Panc1 (cell line): ENCODE data around the gene PPT2. TPM values are rescaled to one million over a fixed set of nuclear protein-coding genes. Genes with fewer than 3 reads are reported as not detected.

Experiments used
- ATAC-seq: fragments of 200-7000 bp; cut with Tn5 transposase; 2 replicates; pipeline ENCODE4 v1.9.1; 2020; ENCODE audit warnings: mild to moderate bottlenecking, moderate library complexity
- BruUV-seq: library from RNA; stranded (reverse); fragments of 400-500 nt; replicated peaks from 2 replicates; lab custom pipeline; 2021; lab: Mats Ljungman, UMichigan
- CTCF ChIA-PET: fragments of 300-600 bp; sonication (Branson Sonifier 250); formaldehyde crosslinking; loops from one replicate; lab custom pipeline; 2022; ENCODE audit warnings: antibody characterized with exemption; lab: Charles Lee
- POLR2A ChIA-PET: fragments of 300-600 bp; sonication (Branson Sonifier 250); formaldehyde crosslinking; loops from one replicate; lab custom pipeline; 2022; ENCODE audit warnings: antibody characterized with exemption; lab: Charles Lee
- DNase-seq: peaks from one replicate; pipeline ENCODE4 v3.0.0-alpha.2; 2010; ENCODE audit warnings: low read depth, low spot score
- H3K27ac ChIP-seq: 2 replicates; pipeline ENCODE4 v1.5.1; 2011; ENCODE audit warnings: mild to moderate bottlenecking, low read length, inconsistent platforms
- H3K27me3 ChIP-seq: fragments of 200-500 bp; sonication (Bioruptor generic); 2 replicates; pipeline ENCODE4 v1.6.0; 2014; ENCODE audit warnings: low read length, inconsistent platforms; ENCODE audit not compliant: control insufficient read depth, insufficient read depth
- H3K36me3 ChIP-seq: fragments of 200-500 bp; sonication (Bioruptor generic); 2 replicates; pipeline ENCODE4 v1.5.1; 2014; ENCODE audit warnings: inconsistent platforms, mild to moderate bottlenecking, low read length, moderate library complexity; ENCODE audit not compliant: control insufficient read depth, insufficient read depth
- H3K4me1 ChIP-seq: 2 replicates; pipeline ENCODE4 v1.5.1; 2011; ENCODE audit warnings: inconsistent platforms, mild to moderate bottlenecking, low read length, moderate library complexity; ENCODE audit not compliant: control insufficient read depth, insufficient read depth
- H3K4me3 ChIP-seq, 2 experiments: 2 replicates each; pipeline ENCODE4 v1.5.1; 2011 to 2012; ENCODE audit warnings: low read depth in 2 of 2, low read length in 2 of 2, mild to moderate bottlenecking in 2 of 2, inconsistent platforms in 1 of 2, moderate library complexity in 1 of 2
- H3K9me3 ChIP-seq: fragments of 200-500 bp; sonication (Bioruptor generic); 2 replicates; pipeline ENCODE4 v1.5.1; 2014; ENCODE audit warnings: low read depth, mild to moderate bottlenecking, inconsistent platforms, low read length, moderate library complexity; ENCODE audit not compliant: control insufficient read depth, insufficient read depth
- POLR2AphosphoS5 ChIP-seq: IDR thresholded peaks from 2 replicates; pipeline ENCODE4 v1.6.1; 2012; ENCODE audit warnings: mild to moderate bottlenecking, low read depth, low read length, moderate library complexity
- SIN3A ChIP-seq: IDR thresholded peaks from 2 replicates; pipeline ENCODE4 v1.6.1; 2012; ENCODE audit warnings: low read depth, mild to moderate bottlenecking, low read length, moderate library complexity, borderline replicate concordance; ENCODE audit not compliant: insufficient read depth
- TCF7L2 ChIP-seq: IDR thresholded peaks from 2 replicates; pipeline ENCODE4 v1.6.1; 2011; ENCODE audit warnings: mild to moderate bottlenecking, low read depth, low read length, inconsistent platforms
- in situ Hi-C: cut with HindIII; loops from 2 replicates; pipeline ENCODE4 v1.10.0; 2016; ENCODE audit warnings: low sequenced_read_pairs, low pct_unique_long_range_greater_than_20kb
- intact Hi-C: fragments of 100-400 bp; cut with micrococcal nuclease; formaldehyde crosslinking; loops from one replicate; pipeline ENCODE4 v1.10.0; 2022; ENCODE audit not compliant: unreplicated experiment
- total RNA-seq: library from RNA; stranded (reverse); gene quantifications from one replicate; pipeline ENCODE4 v1.2.1, GENCODE V29; 2021; ENCODE audit not compliant: unreplicated experiment
- TF ChIP-seq, protein P1 (sequence below), 2 experiments: IDR thresholded peaks; 2 replicates each; pipeline ENCODE4 v1.6.1; 2011 to 2012; ENCODE audit warnings: low read depth in 2 of 2, control low read depth in 1 of 2, low read length in 1 of 2, mild to moderate bottlenecking in 1 of 2, moderate library complexity in 1 of 2; ENCODE audit not compliant: insufficient read depth in 1 of 2
- TF ChIP-seq, protein P2 (sequence below): fragments of 450-650 bp; IDR thresholded peaks from 2 replicates; pipeline ENCODE4 v1.5.1; 2017; ENCODE audit warnings: mild to moderate bottlenecking

Gene PPT2
- total RNA-seq, 1 experiment from 2014 or later: 20.1 TPM

DNA sequence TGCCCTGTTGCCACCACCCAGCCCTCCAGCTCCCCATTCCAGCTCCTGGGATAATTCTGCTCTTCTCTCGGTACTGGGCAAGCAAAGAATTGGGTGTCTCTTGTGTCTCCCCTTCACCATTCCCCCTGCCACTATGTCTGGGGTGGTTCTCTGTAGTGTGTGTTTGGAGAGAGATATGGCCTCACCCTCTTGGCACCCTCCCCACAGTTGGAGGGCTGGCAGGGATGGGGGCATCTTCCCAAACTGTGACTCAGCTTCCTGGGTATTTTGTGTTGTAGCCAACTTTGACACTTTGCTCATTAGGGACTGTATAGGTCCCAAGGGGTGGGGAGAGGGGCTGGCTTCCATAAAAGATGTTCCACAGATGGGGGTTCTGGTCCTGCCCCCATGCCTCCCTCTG, 46.5 kb upstream of the PPT2 start:
- H3K9me3 ChIP-seq: no peaks in the 10 kb centered on the region
- ChIA-PET CTCF (no interaction called here), POLR2A (no interaction called here)
- H3K4me3 ChIP-seq: no peak overlapping the region
- intact Hi-C loops: no loop called here
- peaks cover 6% of the 10 kb centered on the region; the same call in 1 of the 2 replicates for H3K27me3 ChIP-seq
- BruUV-seq: no TSS peak
- DNase-seq: no peak
- H3K4me1 ChIP-seq: peaks cover 4% of the 10 kb centered on the region; the same call in 1 of the 2 replicates
- in situ Hi-C loops: no loop called here
- ATAC-seq: no peak
- TF ChIP-seq, protein P1, sequence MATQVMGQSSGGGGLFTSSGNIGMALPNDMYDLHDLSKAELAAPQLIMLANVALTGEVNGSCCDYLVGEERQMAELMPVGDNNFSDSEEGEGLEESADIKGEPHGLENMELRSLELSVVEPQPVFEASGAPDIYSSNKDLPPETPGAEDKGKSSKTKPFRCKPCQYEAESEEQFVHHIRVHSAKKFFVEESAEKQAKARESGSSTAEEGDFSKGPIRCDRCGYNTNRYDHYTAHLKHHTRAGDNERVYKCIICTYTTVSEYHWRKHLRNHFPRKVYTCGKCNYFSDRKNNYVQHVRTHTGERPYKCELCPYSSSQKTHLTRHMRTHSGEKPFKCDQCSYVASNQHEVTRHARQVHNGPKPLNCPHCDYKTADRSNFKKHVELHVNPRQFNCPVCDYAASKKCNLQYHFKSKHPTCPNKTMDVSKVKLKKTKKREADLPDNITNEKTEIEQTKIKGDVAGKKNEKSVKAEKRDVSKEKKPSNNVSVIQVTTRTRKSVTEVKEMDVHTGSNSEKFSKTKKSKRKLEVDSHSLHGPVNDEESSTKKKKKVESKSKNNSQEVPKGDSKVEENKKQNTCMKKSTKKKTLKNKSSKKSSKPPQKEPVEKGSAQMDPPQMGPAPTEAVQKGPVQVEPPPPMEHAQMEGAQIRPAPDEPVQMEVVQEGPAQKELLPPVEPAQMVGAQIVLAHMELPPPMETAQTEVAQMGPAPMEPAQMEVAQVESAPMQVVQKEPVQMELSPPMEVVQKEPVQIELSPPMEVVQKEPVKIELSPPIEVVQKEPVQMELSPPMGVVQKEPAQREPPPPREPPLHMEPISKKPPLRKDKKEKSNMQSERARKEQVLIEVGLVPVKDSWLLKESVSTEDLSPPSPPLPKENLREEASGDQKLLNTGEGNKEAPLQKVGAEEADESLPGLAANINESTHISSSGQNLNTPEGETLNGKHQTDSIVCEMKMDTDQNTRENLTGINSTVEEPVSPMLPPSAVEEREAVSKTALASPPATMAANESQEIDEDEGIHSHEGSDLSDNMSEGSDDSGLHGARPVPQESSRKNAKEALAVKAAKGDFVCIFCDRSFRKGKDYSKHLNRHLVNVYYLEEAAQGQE (IDR thresholded peaks at IDR 0.05; ENCODE audit: insufficient read depth in 1 of 2, low read depth in 2 of 2, low read length in 1 of 2): no peak
- TF ChIP-seq SIN3A (no peak), TCF7L2 (no peak), POLR2AphosphoS5 (no peak)
- TF ChIP-seq, protein P2, sequence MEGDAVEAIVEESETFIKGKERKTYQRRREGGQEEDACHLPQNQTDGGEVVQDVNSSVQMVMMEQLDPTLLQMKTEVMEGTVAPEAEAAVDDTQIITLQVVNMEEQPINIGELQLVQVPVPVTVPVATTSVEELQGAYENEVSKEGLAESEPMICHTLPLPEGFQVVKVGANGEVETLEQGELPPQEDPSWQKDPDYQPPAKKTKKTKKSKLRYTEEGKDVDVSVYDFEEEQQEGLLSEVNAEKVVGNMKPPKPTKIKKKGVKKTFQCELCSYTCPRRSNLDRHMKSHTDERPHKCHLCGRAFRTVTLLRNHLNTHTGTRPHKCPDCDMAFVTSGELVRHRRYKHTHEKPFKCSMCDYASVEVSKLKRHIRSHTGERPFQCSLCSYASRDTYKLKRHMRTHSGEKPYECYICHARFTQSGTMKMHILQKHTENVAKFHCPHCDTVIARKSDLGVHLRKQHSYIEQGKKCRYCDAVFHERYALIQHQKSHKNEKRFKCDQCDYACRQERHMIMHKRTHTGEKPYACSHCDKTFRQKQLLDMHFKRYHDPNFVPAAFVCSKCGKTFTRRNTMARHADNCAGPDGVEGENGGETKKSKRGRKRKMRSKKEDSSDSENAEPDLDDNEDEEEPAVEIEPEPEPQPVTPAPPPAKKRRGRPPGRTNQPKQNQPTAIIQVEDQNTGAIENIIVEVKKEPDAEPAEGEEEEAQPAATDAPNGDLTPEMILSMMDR: no peak
- no peaks in the 10 kb centered on the region for H3K36me3 ChIP-seq
- H3K27ac ChIP-seq: no peak overlapping the region

DNA sequence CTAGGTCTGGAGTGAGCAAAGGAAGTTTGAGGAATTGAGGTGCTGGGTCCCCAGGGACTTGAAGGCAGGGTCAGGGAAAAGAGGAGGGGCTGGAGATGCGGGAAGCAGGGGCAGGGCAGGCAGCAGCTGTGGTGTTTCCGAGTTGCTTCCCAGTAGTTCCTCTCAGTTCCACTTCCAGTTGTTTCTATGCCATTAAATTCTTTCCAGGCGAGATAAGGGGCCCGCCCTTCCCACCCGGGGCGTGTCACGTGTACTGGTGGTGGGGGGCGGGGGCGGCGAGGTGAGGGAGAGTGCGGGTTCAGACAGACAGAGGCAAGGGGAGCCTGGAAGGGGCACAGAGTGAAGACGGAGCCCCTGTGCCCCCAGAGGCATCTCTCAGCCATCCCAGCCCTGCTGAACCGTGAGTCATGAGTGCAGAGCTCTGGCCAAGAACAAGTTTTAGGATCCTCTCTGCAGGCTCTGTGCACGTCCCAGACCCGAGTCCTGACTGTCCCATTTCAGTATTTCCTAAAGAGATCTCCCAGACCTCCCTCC, 45.8 kb upstream of the PPT2 start:
- ChIA-PET CTCF (no interaction called here), POLR2A (no interaction called here)
- Histone ChIP-seq H3K4me3 (no peak overlapping the region), H3K27ac (no peak overlapping the region), H3K36me3 (no peaks in the 10 kb centered on the region), H3K9me3 (no peaks in the 10 kb centered on the region), H3K27me3 (peaks cover 6% of the 10 kb centered on the region; the same call in 1 of the 2 replicates), H3K4me1 (peaks cover 4% of the 10 kb centered on the region; the same call in 1 of the 2 replicates)
- TF ChIP-seq SIN3A (no peak), TCF7L2 (no peak), POLR2AphosphoS5 (no peak)
- ATAC-seq (peak; percentile 66), DNase-seq (no peak)
- no TSS peak for BruUV-seq
- intact Hi-C loops (no loop called here), in situ Hi-C loops (no loop called here)

DNA sequence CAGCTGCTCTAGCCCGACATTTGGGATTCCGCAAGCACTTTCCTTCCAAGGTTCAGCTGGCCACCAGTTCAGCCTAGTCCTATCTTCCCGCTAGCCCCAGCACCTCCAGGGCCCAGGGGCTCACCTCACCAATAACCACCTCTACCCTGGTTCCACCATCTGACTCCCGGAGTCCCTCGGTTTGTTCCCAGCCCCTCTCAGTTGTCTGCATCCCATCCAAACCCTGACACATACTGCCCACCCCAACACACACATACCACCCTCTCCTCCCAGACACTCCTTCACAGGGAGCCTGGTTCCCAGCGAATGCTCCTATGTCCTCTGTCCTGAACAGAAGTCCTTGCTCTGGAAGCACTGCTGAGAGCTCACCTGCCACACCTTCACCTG, 45.2 kb upstream of the PPT2 start:
- H3K4me1 ChIP-seq: peaks cover 4% of the 10 kb centered on the region; the same call in 1 of the 2 replicates
- ChIA-PET POLR2A (no interaction called here), CTCF (interaction anchor here (0.6 kb wide), 1 partner anchor 1006 kb away, joined by 4 read pairs; no protein-coding TSS in a partner anchor)
- no TSS peak for BruUV-seq
- in situ Hi-C loops: no loop called here
- H3K9me3 ChIP-seq: no peaks in the 10 kb centered on the region
- H3K27ac ChIP-seq: no peak overlapping the region
- no peak for DNase-seq
- intact Hi-C loops: no loop called here
- H3K36me3 ChIP-seq: no peaks in the 10 kb centered on the region
- H3K27me3 ChIP-seq: peaks cover 6% of the 10 kb centered on the region; the same call in 1 of the 2 replicates
- no peak for TF ChIP-seq TCF7L2
- TF ChIP-seq, protein P1 (IDR thresholded peaks at IDR 0.05; ENCODE audit: insufficient read depth in 1 of 2, low read depth in 2 of 2, low read length in 1 of 2): no peak
- TF ChIP-seq, protein P2: no peak
- no peak for TF ChIP-seq SIN3A
- no peak overlapping the region for H3K4me3 ChIP-seq
- ATAC-seq: peak; percentile 25
